Medulla oblongata (tissue), 1 donor: Measurements from ENCODE around the gene UQCC5.

Experiments used
- DNase-seq: peaks from one replicate; pipeline ENCODE4 v3.0.0-alpha.2; 2015; ENCODE audit errors: extremely low spot score

UQCC5 gene

GRCh38 chr3:52570076-52570475, 33.7 kb downstream of the UQCC5 start:
- DNase-seq, result no peak

- no peak for DNase-seq
These were observed 35.8 kb downstream of the UQCC5 start for GRCh38 chr3:52572221-52572620.

GRCh38 chr3:52574056-52574965, 37.9 kb downstream of the UQCC5 start:
- DNase-seq, result no peak
